GM06990 (cell line): ENCODE results near the gene UBAP2L.

Experiments used
- DNase-seq: peaks from one replicate; pipeline ENCODE4 v3.0.0-alpha.2; 2011; ENCODE audit not compliant: insufficient read length; ENCODE audit errors: extremely low read depth
- H3K27me3 ChIP-seq: replicated peaks from 2 replicates; pipeline ENCODE4 v1.6.0; 2011; ENCODE audit warnings: low read length; ENCODE audit not compliant: control insufficient read depth, insufficient read depth
- H3K36me3 ChIP-seq: 2 replicates; pipeline ENCODE4 v1.5.1; 2011; ENCODE audit warnings: low read length; ENCODE audit not compliant: control insufficient read depth, insufficient read depth
- H3K4me3 ChIP-seq: replicated peaks from 2 replicates; pipeline ENCODE4 v1.5.1; 2011; ENCODE audit warnings: low read depth, mild to moderate bottlenecking, control low read depth, low read length
- CTCF ChIP-seq: IDR thresholded peaks from 2 replicates; pipeline ENCODE4 v1.5.1; 2011; ENCODE audit warnings: low read length, control low read depth, mild to moderate bottlenecking, inconsistent platforms; ENCODE audit not compliant: insufficient read depth, poor library complexity, severe bottlenecking

Gene UBAP2L

GRCh38 chr1:154183046-154183915, 37.5 kb upstream of the UBAP2L start:
- no peaks in the 10 kb centered on the region for H3K27me3 ChIP-seq
- TF ChIP-seq CTCF: no peak
- peak overlapping the region; percentile 100 for H3K4me3 ChIP-seq
- DNase-seq: peak; percentile 93
- H3K36me3 ChIP-seq: peaks cover 2% of the 10 kb centered on the region; the same call in 1 of the 2 replicates

GRCh38 chr1:154186177-154186576, 34.6 kb upstream of the UBAP2L start:
- DNase-seq: no peak
- Histone ChIP-seq H3K4me3 (no peak overlapping the region), H3K36me3 (no peaks in the 10 kb centered on the region), H3K27me3 (no peaks in the 10 kb centered on the region)
- peak; percentile 67 for TF ChIP-seq CTCF

GRCh38 chr1:154186852-154187501, 33.8 kb upstream of the UBAP2L start:
- Histone ChIP-seq H3K27me3 (no peaks in the 10 kb centered on the region; the same call in 1 of the 2 replicates), H3K36me3 (no peaks in the 10 kb centered on the region), H3K4me3 (no peak overlapping the region)
- TF ChIP-seq CTCF: no peak
- no peak for DNase-seq

GRCh38 chr1:154190550-154190949, 30.2 kb upstream of the UBAP2L start:
- DNase-seq: no peak
- TF ChIP-seq CTCF: no peak
- H3K27me3 ChIP-seq: peaks cover 2% of the 10 kb centered on the region

GRCh38 chr1:154191990-154192461, 28.7 kb upstream of the UBAP2L start, which contains the start of gene TPM3:
Gene TPM3, minus strand, starts transcription at chr1:154192100. Its CDS starts 82 bp downstream, at chr1:154192018.
- no peak for DNase-seq
- no peaks in the 10 kb centered on the region for H3K36me3 ChIP-seq
- peaks cover 2% of the 10 kb centered on the region for H3K27me3 ChIP-seq
- no peak within 1 kb of the TSS for H3K4me3 ChIP-seq
- TF ChIP-seq CTCF: no peak

More at GRCh38 chr1:154190550-154190949, 30.2 kb upstream of the UBAP2L start:
- Histone ChIP-seq H3K4me3 (no peak overlapping the region), H3K36me3 (no peaks in the 10 kb centered on the region)
